ENCODE measurements around the gene NFIC.

The NFIC gene

DNA sequence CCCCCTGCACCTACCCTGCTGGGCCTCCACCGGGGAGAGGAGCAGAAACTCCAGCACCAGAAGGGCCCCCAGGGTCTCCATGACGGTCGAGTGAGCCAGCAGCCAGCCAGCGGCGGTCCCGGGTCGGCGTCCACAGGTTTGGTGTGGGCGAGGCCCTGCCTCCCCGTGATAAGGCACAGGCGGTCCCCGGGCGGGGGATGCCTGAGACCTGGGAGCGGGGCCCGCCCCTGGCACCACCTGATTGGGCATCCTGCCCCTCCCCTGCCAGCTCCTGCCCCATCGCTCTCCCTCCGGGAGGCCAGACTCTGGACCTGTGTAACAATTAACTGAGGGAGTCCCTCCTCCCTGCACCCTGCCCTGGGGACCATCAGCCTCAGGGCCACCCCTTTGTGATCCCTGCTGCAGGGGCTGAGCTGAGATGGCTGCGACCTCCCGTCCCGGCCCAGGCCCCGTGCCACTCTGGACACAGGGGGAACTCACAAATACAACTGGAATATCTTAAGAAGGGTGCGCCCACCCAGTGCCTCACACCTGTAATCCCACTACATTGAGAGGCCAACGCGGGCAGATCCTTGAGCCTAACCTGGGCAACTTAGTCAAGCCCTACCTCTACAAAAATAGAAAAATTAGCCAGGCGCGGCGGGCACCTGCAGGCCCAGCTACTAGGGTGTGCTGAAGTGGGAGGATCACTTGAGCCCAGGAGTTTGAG is 114.2 kb downstream of the NFIC start, which contains the start of gene SMIM24:
Gene SMIM24, minus strand, starts transcription at position 143 of the 709 bp plus-strand sequence. Its CDS starts 62 bp downstream, at position 81.
- Histone ChIP-seq H2AFZ (ENCODE audit: low read depth, low read length) (no peak within 1 kb of the TSS), H3K4me3 (ENCODE audit: low read length) (no peak within 1 kb of the TSS), H3K27me3 (ENCODE audit: insufficient read depth, low read length) (peaks cover 32% of the 10 kb centered on the region), H3K9me3 (ENCODE audit: low read length) (no peaks in the 10 kb centered on the region), H3K4me1 (ENCODE audit: insufficient read depth, low read length) (no peaks in the 10 kb centered on the region), H3K36me3 (ENCODE audit: insufficient read depth, low read length) (no peaks in the 10 kb centered on the region)

DNA sequence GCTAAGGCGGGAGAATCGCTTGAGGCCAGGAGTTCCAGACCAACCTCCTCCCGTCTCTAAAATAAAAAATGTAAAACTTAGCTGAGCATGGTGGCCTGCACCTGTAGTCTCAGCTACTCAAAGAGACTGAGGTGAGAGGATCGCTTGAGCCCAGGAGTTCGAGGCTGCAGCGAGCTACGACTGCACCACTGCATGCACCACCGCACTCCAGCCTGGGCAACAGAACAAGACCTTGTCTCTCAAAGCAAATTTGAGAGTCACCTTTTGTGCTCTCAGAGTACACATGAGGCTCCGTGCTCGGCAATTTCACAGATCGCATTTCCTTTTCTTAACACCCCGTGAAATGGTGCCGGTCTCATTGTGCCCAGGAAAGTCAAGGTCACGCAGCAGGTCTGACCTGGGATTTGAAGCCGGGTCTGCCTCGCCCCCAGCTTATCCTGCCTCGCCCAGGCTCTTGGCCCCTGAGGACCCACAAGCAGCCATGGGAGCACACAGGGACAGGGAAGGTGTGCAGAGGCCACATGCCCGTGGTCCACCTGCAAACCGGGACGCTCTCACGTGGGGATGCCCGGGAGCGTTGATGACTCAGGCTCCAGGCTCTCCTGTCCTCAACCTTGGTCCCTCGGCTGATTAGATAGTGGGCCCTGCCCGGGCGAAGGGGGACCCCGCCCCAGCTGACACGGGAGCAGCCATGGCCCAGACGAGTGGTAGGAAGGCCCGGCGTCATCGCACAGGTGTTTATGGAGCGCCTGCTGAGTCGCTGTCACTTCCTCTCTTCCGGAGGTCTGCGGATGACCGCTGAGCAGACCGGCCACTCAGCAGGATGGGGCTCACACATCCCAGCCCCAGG is 115.1 kb downstream of the NFIC start:
- H3K4me3 ChIP-seq (ENCODE audit: low read length), result no peak overlapping the region
- no peaks in the 10 kb centered on the region for H3K36me3 ChIP-seq (ENCODE audit: insufficient read depth, low read length)
- H2AFZ ChIP-seq (ENCODE audit: low read depth, low read length), result no peak overlapping the region
- no peaks in the 10 kb centered on the region for H3K4me1 ChIP-seq (ENCODE audit: insufficient read depth, low read length)
- no peaks in the 10 kb centered on the region for H3K9me3 ChIP-seq (ENCODE audit: low read length)
- H3K27me3 ChIP-seq (ENCODE audit: insufficient read depth, low read length), result peaks cover 32% of the 10 kb centered on the region

DNA sequence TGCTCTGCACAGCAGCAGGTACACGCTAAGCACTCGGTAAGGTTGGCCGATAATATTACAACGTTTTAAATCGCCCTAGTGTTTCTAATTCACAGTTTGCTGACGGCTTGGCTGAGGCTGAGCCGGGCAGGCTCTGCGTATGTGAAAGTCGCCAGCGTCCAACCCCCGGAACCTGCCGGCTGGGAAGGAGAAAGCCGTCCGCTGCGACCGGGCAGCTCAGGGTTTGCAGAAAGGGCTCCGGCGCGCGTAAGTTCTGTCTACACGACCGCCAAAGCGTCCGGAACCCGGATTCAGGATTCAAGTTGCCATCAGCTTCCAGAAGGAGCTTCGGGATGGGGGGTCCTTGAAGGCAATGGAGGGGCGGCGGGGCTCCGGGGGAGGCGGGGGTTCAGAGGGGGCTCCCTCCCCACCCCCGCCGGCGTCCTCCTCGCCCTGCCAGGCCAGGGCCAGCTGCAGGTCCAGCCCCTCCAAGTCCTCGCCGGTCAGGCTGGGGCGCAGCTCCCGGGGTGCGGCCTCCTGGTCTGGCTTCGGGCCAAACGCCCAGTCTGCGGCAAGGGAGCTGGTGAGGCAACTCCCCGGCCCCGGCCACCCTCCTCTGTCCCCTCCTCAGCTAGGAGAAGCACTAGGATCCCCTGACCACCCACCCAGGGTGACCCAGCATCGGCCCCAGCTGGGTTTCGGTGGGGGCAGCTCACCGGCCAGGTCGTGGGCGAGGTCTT is 116.3 kb downstream of the NFIC start:
- H3K27me3 ChIP-seq (ENCODE audit: insufficient read depth, low read length), result peaks cover 32% of the 10 kb centered on the region
- H3K4me1 ChIP-seq (ENCODE audit: insufficient read depth, low read length), result no peaks in the 10 kb centered on the region
- no peak overlapping the region for H2AFZ ChIP-seq (ENCODE audit: low read depth, low read length)
- H3K36me3 ChIP-seq (ENCODE audit: insufficient read depth, low read length), result no peaks in the 10 kb centered on the region
- H3K9me3 ChIP-seq (ENCODE audit: low read length), result no peaks in the 10 kb centered on the region
- H3K4me3 ChIP-seq (ENCODE audit: low read length), result no peak overlapping the region

DNA sequence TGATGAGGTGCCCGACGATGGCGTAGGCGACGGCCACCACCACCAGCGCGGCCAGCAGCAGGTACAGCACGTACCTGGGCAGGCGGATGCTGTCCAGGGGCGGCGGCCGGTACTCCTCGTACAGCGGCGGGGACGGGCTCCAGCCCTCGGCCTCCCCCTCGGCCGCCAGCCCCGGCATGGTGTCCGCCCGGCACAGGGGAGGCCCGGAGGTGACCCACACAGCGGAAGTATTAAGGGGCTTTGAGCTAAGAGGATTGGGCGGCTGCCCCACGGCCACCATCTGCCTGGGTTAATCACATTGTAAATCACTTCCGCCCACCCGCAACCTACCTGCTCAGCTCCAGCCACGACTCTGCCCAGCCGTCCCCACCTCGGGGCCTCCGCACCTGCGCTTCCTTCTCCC is 116.8 kb downstream of the NFIC start, which contains the start of gene SMIM44:
Gene SMIM44, minus strand, starts transcription at position 216 of the 403 bp plus-strand sequence. Its CDS starts 38 bp downstream, at position 178.
- Histone ChIP-seq H2AFZ (ENCODE audit: low read depth, low read length) (no peak within 1 kb of the TSS), H3K36me3 (ENCODE audit: insufficient read depth, low read length) (no peaks in the 10 kb centered on the region), H3K27me3 (ENCODE audit: insufficient read depth, low read length) (peaks cover 30% of the 10 kb centered on the region), H3K4me3 (ENCODE audit: low read length) (no peak within 1 kb of the TSS), H3K4me1 (ENCODE audit: insufficient read depth, low read length) (no peaks in the 10 kb centered on the region), H3K9me3 (ENCODE audit: low read length) (no peaks in the 10 kb centered on the region)

DNA sequence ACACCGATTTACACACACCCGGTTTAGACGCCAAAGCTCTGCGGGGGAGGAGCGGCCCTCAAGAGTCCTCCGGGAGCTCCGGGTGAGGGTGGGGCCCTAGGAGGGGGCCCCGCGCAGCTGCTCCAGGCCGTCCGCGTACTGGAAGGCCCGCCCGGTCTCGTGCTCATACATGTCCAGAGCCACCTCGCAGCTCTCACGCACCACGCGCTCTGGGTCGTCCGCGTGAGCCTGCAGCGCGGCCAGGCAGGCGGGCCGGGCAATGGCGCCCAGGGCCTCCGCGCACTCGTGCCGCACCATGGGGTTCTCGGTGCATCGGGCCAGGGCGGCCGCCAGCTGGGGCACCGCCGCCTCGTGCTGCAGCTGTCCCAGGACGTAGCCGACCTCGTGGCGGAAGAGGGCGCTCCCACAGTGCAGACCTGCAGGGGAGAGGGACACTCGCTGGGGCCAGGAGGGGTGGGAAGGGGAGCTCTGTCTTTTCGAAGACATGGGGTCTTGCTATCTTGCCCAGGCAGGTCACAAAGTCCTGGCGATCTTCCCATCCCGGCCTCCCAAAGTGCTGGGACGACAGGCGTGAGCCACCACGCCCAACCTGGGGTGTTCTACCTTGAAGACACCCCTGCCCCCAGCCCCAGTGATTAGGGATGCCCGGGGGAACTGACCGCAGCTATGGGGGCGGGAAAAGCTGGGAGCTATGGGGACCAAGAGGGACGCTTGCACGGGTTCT is 125.2 kb downstream of the NFIC start:
- Histone ChIP-seq H3K4me1 (ENCODE audit: insufficient read depth, low read length) (no peaks in the 10 kb centered on the region), H2AFZ (ENCODE audit: low read depth, low read length) (no peak overlapping the region), H3K36me3 (ENCODE audit: insufficient read depth, low read length) (peaks cover 46% of the 10 kb centered on the region), H3K9me3 (ENCODE audit: low read length) (no peaks in the 10 kb centered on the region), H3K4me3 (ENCODE audit: low read length) (no peak overlapping the region), H3K27me3 (ENCODE audit: insufficient read depth, low read length) (no peaks in the 10 kb centered on the region)

DNA sequence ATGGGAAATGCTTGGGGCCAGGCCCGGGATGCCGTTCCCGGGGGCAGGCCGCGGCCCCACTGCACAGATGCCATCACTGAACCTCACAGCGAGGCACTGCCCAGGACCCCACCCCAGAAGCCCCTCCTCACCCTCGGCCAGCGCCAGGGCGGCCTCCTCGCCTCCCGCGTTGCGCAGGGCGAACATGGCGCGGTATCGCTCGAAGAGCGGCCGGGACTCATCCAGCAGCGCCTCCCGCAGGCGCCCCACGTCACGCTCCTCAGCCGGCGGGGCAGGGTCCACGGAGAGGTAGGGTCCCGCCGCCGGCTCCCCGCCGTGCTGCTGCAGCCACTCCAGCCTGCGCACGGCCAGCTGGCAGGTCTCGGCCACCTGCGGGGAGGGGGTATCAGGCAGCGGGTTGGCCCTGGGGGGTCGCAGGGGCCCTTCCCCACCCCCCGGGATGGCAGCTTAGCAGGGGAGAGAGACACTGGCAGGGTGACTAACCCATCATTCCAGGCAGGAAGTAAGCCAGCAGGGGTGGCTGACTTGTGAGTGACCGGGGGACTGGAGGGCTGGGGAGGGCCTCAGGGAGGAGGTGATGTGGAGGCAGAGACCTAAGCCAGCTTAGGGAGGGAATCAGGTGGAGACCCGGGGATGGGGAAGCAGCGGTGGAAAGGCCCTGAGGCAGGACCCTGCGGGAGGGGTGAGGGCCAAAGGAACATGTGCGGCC is 125.9 kb downstream of the NFIC start:
- Histone ChIP-seq H3K9me3 (ENCODE audit: low read length) (no peaks in the 10 kb centered on the region), H3K4me3 (ENCODE audit: low read length) (no peak overlapping the region), H3K4me1 (ENCODE audit: insufficient read depth, low read length) (no peaks in the 10 kb centered on the region), H3K36me3 (ENCODE audit: insufficient read depth, low read length) (peaks cover 52% of the 10 kb centered on the region), H3K27me3 (ENCODE audit: insufficient read depth, low read length) (no peaks in the 10 kb centered on the region), H2AFZ (ENCODE audit: low read depth, low read length) (no peak overlapping the region)

DNA sequence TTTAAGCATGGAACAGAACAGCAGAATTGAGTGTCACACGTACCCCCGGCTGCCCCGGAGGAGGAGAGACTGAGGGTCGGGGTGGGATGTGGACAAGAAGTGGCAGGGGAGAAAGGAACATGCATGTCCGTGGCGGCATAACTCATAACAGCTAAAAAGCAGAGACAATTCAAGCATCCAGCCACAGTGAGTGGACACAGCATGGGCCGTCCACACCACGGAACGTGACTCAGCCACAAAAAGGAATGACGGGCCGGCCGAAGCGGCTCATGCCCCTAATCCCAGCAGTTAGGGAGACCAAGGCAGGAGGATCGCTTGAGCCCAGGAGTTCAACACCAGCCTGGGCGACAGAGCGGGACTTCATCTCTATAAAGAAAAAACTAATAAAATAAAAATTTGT is 126.5 kb downstream of the NFIC start:
- no peaks in the 10 kb centered on the region for H3K27me3 ChIP-seq (ENCODE audit: insufficient read depth, low read length)
- no peaks in the 10 kb centered on the region for H3K4me1 ChIP-seq (ENCODE audit: insufficient read depth, low read length)
- no peak overlapping the region for H2AFZ ChIP-seq (ENCODE audit: low read depth, low read length)
- no peak overlapping the region for H3K4me3 ChIP-seq (ENCODE audit: low read length)
- peaks cover 55% of the 10 kb centered on the region for H3K36me3 ChIP-seq (ENCODE audit: insufficient read depth, low read length)
- no peaks in the 10 kb centered on the region for H3K9me3 ChIP-seq (ENCODE audit: low read length)

DNA sequence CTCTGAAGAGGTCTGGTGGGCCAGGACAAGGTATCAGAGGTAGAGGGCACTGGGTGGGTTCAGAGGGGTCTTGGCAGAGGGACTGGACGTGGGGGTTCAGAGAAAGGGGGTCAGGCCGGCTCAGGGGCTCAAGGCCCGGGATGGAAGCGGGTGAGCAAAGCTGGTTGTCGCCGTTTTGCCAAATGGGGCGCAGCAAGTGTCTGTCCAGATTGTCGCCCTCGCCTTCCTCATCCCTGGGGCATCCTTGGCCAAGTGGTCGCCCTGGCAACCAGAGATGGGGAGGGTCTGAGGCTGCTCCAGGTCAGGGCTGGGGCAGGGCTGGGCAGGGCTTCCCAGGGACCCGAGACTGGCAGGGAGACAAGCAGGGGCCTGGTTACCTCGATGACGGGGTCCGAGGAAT is 127.3 kb downstream of the NFIC start:
- Histone ChIP-seq H2AFZ (ENCODE audit: low read depth, low read length) (no peak overlapping the region), H3K4me3 (ENCODE audit: low read length) (no peak overlapping the region), H3K36me3 (ENCODE audit: insufficient read depth, low read length) (peaks cover 55% of the 10 kb centered on the region), H3K9me3 (ENCODE audit: low read length) (no peaks in the 10 kb centered on the region), H3K4me1 (ENCODE audit: insufficient read depth, low read length) (no peaks in the 10 kb centered on the region), H3K27me3 (ENCODE audit: insufficient read depth, low read length) (no peaks in the 10 kb centered on the region)

DNA sequence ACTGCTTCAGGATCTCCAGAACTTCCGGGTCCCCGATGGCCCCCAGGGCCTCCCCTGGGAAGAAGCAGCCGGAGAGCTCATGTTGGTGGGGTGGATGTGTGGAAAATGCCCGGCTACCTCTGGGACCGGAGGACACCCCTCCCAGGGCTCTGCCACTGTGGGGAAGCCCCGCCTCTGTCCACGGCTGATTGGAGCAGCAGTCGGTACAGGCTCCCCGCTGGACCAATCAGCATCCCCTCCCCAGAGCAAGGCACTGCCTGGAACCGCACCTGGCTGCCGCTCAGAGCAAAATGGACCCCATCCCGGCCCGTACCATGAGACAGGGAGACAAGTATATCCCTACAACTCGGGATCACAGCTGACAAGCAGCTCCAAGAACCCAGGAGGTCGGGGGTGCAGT is 127.7 kb downstream of the NFIC start:
- Histone ChIP-seq H2AFZ (ENCODE audit: low read depth, low read length) (no peak overlapping the region), H3K4me1 (ENCODE audit: insufficient read depth, low read length) (no peaks in the 10 kb centered on the region), H3K27me3 (ENCODE audit: insufficient read depth, low read length) (no peaks in the 10 kb centered on the region), H3K4me3 (ENCODE audit: low read length) (no peak overlapping the region), H3K36me3 (ENCODE audit: insufficient read depth, low read length) (peaks cover 55% of the 10 kb centered on the region), H3K9me3 (ENCODE audit: low read length) (no peaks in the 10 kb centered on the region)

DNA sequence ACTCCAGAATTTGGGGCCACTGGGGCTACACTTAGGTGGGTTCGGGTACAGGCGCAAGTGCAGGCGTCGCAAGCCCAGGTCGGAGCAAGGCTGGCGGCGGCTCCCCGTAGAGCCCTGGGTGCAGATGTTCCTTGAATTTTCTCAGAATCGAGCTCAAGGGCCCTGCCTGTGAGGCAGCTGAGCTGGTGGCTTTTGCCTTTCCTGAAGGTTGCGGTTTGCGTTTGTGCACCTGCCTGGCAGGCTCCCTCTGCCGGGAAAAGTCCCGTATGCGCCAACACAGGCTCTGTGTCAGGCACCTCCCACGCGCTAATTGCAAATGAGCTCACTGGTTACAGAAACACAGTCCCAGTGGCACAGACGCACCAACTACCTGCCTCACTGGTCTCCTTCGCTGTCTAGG is 128.2 kb downstream of the NFIC start:
- no peak overlapping the region for H2AFZ ChIP-seq (ENCODE audit: low read depth, low read length)
- no peaks in the 10 kb centered on the region for H3K9me3 ChIP-seq (ENCODE audit: low read length)
- peaks cover under 1% of the 10 kb centered on the region for H3K4me1 ChIP-seq (ENCODE audit: insufficient read depth, low read length)
- no peak overlapping the region for H3K4me3 ChIP-seq (ENCODE audit: low read length)
- H3K27me3 ChIP-seq (ENCODE audit: insufficient read depth, low read length), result no peaks in the 10 kb centered on the region
- peaks cover 55% of the 10 kb centered on the region for H3K36me3 ChIP-seq (ENCODE audit: insufficient read depth, low read length)

DNA sequence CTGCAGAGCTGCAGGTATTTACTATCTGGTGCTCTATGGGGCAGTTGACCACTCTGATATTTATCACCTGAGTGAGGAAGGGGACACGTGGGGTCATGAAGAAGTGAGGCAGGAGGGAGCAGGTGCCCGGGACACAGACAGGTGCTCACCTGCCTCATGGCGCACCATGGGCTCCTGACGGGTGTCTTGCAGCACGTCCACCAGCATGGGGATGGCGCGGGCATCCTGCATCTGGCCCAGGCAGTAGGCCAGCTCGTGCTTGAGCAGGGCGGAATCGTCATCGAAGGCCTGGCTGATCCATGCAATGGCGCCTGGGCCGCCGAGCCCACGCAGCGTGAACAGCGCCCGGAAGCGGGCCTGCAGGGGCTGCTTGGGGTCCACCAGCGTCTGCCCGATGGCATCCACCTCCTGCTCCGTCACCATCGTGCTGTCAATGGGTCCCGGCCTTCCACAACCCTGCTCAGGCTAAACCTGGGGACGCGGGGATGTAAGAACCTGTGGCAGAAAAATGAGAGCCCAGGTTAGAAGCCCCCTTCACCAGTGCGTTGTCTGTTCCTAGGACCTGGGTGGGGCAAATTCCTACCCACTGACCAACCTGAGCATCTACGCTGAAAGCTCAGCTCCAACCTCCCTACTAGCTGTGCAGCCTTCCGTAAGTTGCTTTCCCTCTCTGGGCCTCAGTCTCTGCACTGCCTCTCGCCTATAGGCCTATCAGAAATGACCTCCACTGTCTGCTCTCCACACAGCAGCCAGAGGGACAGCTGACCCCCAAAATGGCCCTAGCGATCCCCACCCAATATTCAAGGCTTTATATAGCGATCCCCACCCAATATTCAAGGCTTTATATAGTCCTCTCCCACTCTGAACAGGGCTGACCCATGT is 130.2 kb downstream of the NFIC start:
- H2AFZ ChIP-seq (ENCODE audit: low read depth, low read length), result no peak overlapping the region
- peaks cover 5% of the 10 kb centered on the region for H3K4me1 ChIP-seq (ENCODE audit: insufficient read depth, low read length)
- H3K9me3 ChIP-seq (ENCODE audit: low read length), result no peaks in the 10 kb centered on the region
- no peak overlapping the region for H3K4me3 ChIP-seq (ENCODE audit: low read length)
- H3K36me3 ChIP-seq (ENCODE audit: insufficient read depth, low read length), result peaks cover 46% of the 10 kb centered on the region
- no peaks in the 10 kb centered on the region for H3K27me3 ChIP-seq (ENCODE audit: insufficient read depth, low read length)

Data from neuron (in vitro differentiated cells).